Measurements from ENCODE around the gene CD209. TPM values are rescaled to one million over a fixed set of nuclear protein-coding genes. Genes with fewer than 3 reads are reported as not detected.

Gene CD209
- total and polyA plus RNA-seq, 7 donors, result 1.4 to 12.3 (median 5.4) TPM

GRCh38 chr19:7779631-7780486, 32.5 kb upstream of the CD209 start:
- 83 to 84% methylated on average over 26 of the region's 26 CpGs for WGBS, 2 donors
- DNase-seq, result no peak
- no peak for TF ChIP-seq POLR2AphosphoS5 (IDR thresholded peaks at IDR 0.05)
- TF ChIP-seq, protein P1, sequence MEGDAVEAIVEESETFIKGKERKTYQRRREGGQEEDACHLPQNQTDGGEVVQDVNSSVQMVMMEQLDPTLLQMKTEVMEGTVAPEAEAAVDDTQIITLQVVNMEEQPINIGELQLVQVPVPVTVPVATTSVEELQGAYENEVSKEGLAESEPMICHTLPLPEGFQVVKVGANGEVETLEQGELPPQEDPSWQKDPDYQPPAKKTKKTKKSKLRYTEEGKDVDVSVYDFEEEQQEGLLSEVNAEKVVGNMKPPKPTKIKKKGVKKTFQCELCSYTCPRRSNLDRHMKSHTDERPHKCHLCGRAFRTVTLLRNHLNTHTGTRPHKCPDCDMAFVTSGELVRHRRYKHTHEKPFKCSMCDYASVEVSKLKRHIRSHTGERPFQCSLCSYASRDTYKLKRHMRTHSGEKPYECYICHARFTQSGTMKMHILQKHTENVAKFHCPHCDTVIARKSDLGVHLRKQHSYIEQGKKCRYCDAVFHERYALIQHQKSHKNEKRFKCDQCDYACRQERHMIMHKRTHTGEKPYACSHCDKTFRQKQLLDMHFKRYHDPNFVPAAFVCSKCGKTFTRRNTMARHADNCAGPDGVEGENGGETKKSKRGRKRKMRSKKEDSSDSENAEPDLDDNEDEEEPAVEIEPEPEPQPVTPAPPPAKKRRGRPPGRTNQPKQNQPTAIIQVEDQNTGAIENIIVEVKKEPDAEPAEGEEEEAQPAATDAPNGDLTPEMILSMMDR (IDR thresholded peaks at IDR 0.05), result no peak
- TF ChIP-seq POLR2A (IDR thresholded peaks at IDR 0.05), result no peak
- H3K4me1 ChIP-seq, result no peaks in the 10 kb centered on the region
- H3K27ac ChIP-seq, result no peak overlapping the region
- H3K4me3 ChIP-seq, result no peak overlapping the region
- peaks cover 2 to 51% (median 15%) of the 10 kb centered on the region in 3 donors for H3K27me3 ChIP-seq
- intact Hi-C loops (cut with DNase I), result no loop called here
- no peaks in the 10 kb centered on the region for H3K9me3 ChIP-seq
- H3K36me3 ChIP-seq, result no peaks in the 10 kb centered on the region

- peaks cover 0 to 40% (median 9%) of the 10 kb centered on the region in 3 donors for H3K27me3 ChIP-seq
- TF ChIP-seq POLR2A (IDR thresholded peaks at IDR 0.05) (no peak), POLR2AphosphoS5 (IDR thresholded peaks at IDR 0.05) (no peak), EP300 (IDR thresholded peaks at IDR 0.05) (no peak)
- TF ChIP-seq, protein P1 (IDR thresholded peaks at IDR 0.05), result no peak
- intact Hi-C loops (cut with DNase I), result no loop called here
Observed at GRCh38 chr19:7778081-7778480, 30.7 kb upstream of the CD209 start.

DNA sequence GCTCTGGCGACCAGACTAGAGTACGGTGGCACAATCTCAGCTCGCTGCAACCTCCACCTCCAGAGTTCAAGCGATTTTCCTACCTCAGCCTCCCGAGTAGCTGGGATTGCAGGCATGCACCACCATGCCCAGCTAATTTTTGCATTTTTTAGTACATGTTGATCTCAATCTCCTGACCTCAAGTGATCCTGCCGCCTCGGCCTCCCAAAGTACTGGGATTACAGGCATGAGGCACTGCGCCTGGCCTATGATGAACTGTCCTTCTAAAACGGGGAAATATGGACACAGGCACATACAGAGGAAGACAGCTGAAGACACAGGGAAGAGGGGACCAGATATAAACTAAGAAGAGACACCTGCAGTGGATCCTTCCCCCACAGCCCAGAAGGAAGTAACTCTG, 28.4 kb upstream of the CD209 start:
- H3K27ac ChIP-seq, result no peak overlapping the region
- no peaks in the 10 kb centered on the region for H3K4me1 ChIP-seq
- H3K27me3 ChIP-seq, result peaks cover 0 to 21% (median 5%) of the 10 kb centered on the region in 3 donors
- no peaks in the 10 kb centered on the region for H3K9me3 ChIP-seq
- no peaks in the 10 kb centered on the region for H3K36me3 ChIP-seq
- 89 to 93% methylated on average over 9 of the region's 9 CpGs for WGBS, 2 donors
- no peak overlapping the region for H3K4me3 ChIP-seq
- intact Hi-C loops (cut with DNase I), result no loop called here
- DNase-seq, result no peak
- TF ChIP-seq, protein P1 (IDR thresholded peaks at IDR 0.05), result no peak
- TF ChIP-seq EP300 (IDR thresholded peaks at IDR 0.05) (no peak), POLR2AphosphoS5 (IDR thresholded peaks at IDR 0.05) (no peak), POLR2A (IDR thresholded peaks at IDR 0.05) (no peak)

More at GRCh38 chr19:7778081-7778480, 30.7 kb upstream of the CD209 start:
- no peaks in the 10 kb centered on the region for H3K36me3 ChIP-seq
- no peak overlapping the region for H3K4me3 ChIP-seq
- no peak for DNase-seq
- H3K27ac ChIP-seq, result no peak overlapping the region
- no peaks in the 10 kb centered on the region for H3K9me3 ChIP-seq
- WGBS, 2 donors, result 64 to 68% methylated on average over 5 of the region's 5 CpGs
- no peaks in the 10 kb centered on the region for H3K4me1 ChIP-seq

DNA sequence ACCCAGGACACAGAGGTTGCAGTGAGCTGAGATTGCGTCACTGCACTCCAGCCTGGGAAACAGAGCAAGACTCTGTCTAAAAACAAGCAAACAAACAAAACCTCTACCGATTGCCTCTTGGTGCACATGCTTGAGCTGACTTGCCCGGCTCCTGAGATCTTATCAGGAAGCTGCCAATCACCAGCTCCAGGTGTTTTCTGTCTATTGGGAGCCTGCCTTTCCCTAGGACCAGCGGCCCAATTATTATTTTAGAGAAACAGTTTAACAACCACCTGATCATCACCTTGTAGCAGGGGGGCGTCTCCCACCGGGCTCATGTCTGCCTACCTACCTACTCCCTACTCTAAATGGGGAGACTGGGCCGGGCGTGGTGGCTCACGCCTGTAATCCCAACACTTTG, 26.5 kb upstream of the CD209 start:
- no peaks in the 10 kb centered on the region for H3K9me3 ChIP-seq
- 57 to 74% methylated on average over 9 of the region's 9 CpGs for WGBS, 2 donors
- DNase-seq, result no peak
- no peak overlapping the region for H3K4me3 ChIP-seq
- H3K4me1 ChIP-seq, result no peaks in the 10 kb centered on the region
- H3K27me3 ChIP-seq, result peaks cover 0 to 9% (median 0%) of the 10 kb centered on the region in 3 donors
- no peaks in the 10 kb centered on the region for H3K36me3 ChIP-seq
- intact Hi-C loops (cut with DNase I), result no loop called here
- H3K27ac ChIP-seq, result no peak overlapping the region
- TF ChIP-seq, protein P1 (IDR thresholded peaks at IDR 0.05), result no peak
- no peak for TF ChIP-seq POLR2AphosphoS5 (IDR thresholded peaks at IDR 0.05)

Measured in sigmoid colon (tissue), 7 donors.